ENCODE measurements around the gene TMEM161A. TPM values are rescaled to one million over a fixed set of nuclear protein-coding genes. Genes with fewer than 3 reads are reported as not detected.
"Not testable (repeated sequence)": the region's sequence is repeated elsewhere in the genome, so short reads cannot be mapped to it uniquely, and the experiment has no call there.

The TMEM161A gene
- total and polyA plus RNA-seq, 2 experiments from 2014 or later, result 121 to 136 TPM

- no peak for TF ChIP-seq CTCF (IDR thresholded peaks at IDR 0.05; ENCODE audit: low read depth, low read length)
- Histone ChIP-seq H3K27ac (no peak overlapping the region), H3K27me3 (no peaks in the 10 kb centered on the region), H3K9me3 (ENCODE audit: low read depth) (no peaks in the 10 kb centered on the region), H3K4me1 (ENCODE audit: low read depth) (no peaks in the 10 kb centered on the region), H3K36me3 (no peaks in the 10 kb centered on the region), H3K4me3 (no peak overlapping the region)
- no peak for DNase-seq (ENCODE audit: low read depth in 1 of 2, low spot score in 1 of 2)
These were observed 14.5 kb upstream of the TMEM161A start for GRCh38 chr19:19152668-19153384.

DNA sequence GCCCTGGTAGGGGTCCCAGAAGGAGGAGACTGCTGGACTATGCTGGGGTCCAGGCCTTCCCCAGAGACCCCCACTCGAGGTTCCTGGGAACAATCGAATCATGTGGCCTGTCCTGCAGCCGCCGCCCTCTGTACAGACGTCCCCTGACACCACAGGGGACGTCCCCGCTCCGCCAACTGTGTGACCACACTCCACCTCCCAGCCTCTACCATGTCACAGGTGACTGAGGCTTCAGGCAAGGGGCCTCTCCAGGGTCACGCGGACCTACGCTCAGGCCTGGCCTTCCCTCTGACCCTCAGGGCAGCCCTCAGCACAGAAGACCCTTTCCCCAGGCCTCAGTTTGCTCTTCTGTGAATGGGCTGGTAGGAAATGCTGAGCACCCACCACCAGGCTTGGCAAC lies 13.1 kb upstream of the TMEM161A start:
- Histone ChIP-seq H3K4me1 (ENCODE audit: low read depth) (no peaks in the 10 kb centered on the region), H3K27me3 (no peaks in the 10 kb centered on the region), H3K9me3 (ENCODE audit: low read depth) (no peaks in the 10 kb centered on the region), H3K27ac (no peak overlapping the region), H3K4me3 (no peak overlapping the region), H3K36me3 (no peaks in the 10 kb centered on the region)
- no peak for DNase-seq (ENCODE audit: low read depth in 1 of 2, low spot score in 1 of 2)
- TF ChIP-seq CTCF (IDR thresholded peaks at IDR 0.05; ENCODE audit: low read depth, low read length), result no peak

- Histone ChIP-seq H3K9me3 (ENCODE audit: low read depth) (no peaks in the 10 kb centered on the region), H3K36me3 (no peaks in the 10 kb centered on the region), H3K27ac (no peak overlapping the region), H3K4me3 (no peak overlapping the region), H3K4me1 (ENCODE audit: low read depth) (no peaks in the 10 kb centered on the region), H3K27me3 (no peaks in the 10 kb centered on the region)
- no peak for DNase-seq (ENCODE audit: low read depth in 1 of 2, low spot score in 1 of 2)
- TF ChIP-seq CTCF (IDR thresholded peaks at IDR 0.05; ENCODE audit: low read depth, low read length), result no peak
These were observed 11.2 kb upstream of the TMEM161A start for GRCh38 chr19:19149435-19149834.

DNA sequence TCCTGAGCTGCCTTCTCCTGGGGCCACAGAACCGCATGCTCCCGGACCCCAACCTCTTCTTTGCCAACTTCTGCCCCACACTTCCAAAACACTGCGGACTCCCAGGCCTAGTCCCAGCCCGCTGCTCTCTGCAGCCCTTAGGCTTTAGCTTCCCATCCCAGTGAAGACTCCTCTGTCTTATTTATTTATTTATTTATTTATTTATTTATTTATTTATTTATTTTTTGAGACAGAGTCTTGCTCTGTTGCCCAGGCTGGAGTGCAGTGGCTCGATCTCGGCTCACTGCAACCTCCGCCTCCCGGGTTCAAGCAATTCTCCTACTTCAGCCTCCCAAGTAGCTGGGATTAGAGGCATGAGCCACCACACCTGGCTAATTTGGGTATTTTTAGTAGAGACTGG lies 10.2 kb upstream of the TMEM161A start:
- H3K36me3 ChIP-seq; H3K9me3 ChIP-seq (ENCODE audit: low read depth); DNase-seq (ENCODE audit: low read depth in 1 of 2, low spot score in 1 of 2); H3K27me3 ChIP-seq; H3K27ac ChIP-seq; H3K4me3 ChIP-seq; H3K4me1 ChIP-seq (ENCODE audit: low read depth): not testable (repeated sequence)

DNA sequence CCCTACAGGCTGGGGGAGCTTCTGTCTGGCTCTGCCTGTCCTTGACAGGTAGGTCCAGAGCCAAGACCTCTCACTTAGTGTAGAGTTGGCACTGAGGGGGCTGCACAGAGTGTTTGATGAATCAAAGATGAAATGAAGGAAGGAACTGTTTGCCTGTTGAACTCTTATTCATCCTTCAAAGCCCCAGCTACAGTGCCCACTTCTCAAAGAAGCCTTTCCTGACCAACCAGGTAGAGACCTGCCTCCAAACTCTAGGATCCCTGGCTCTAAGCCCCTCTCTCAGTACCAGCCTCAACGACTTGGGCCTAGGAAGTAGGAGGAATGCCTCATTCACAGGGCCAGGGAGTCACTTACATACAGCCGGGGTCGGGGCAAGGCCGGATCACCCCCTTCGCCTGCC lies 9.1 kb upstream of the TMEM161A start:
- no peak for TF ChIP-seq CTCF (IDR thresholded peaks at IDR 0.05; ENCODE audit: low read depth, low read length)
- no peaks in the 10 kb centered on the region for H3K4me1 ChIP-seq (ENCODE audit: low read depth)
- no peaks in the 10 kb centered on the region for H3K36me3 ChIP-seq
- no peak overlapping the region for H3K27ac ChIP-seq
- DNase-seq (ENCODE audit: low read depth in 1 of 2, low spot score in 1 of 2), result no peak
- H3K27me3 ChIP-seq, result no peaks in the 10 kb centered on the region
- H3K4me3 ChIP-seq, result no peak overlapping the region
- no peaks in the 10 kb centered on the region for H3K9me3 ChIP-seq (ENCODE audit: low read depth)

DNA sequence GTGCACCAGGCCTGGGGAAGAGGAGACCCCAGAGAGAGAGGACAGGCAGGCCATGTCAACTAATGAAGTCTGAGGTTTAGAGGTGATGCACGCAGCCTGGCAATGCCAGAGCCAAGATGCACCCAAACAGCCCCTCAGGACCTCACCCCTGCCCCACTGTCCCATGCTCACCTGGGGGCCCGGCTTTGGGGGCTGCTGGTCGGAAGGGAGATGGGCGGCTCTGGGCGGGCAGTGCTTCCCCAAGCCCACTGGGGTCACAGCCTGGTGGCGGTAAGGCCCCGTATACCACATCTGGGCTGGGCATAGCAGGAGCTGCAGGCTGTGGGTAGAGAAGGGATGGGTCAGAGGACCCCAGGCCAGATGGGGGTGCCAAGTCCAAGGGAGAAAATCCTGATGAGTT lies 8.6 kb upstream of the TMEM161A start:
- H3K4me3 ChIP-seq, result no peak overlapping the region
- TF ChIP-seq CTCF (IDR thresholded peaks at IDR 0.05; ENCODE audit: low read depth, low read length), result no peak
- no peaks in the 10 kb centered on the region for H3K36me3 ChIP-seq
- H3K27me3 ChIP-seq, result no peaks in the 10 kb centered on the region
- no peak overlapping the region for H3K27ac ChIP-seq
- no peak for DNase-seq (ENCODE audit: low read depth in 1 of 2, low spot score in 1 of 2)
- no peaks in the 10 kb centered on the region for H3K4me1 ChIP-seq (ENCODE audit: low read depth)
- no peaks in the 10 kb centered on the region for H3K9me3 ChIP-seq (ENCODE audit: low read depth)

Data from cardiac muscle cell (in vitro differentiated cells and primary cell).